NCI-H748 treated with DMSO at 0.1 percent for 48 hours (cell line): Measurements from ENCODE around the gene ZNF726.
"Not testable (repeated sequence)": the region's sequence is repeated elsewhere in the genome, so short reads cannot be mapped to it uniquely, and the experiment has no call there.

Experiments
- DNase-seq: peaks from one replicate; lab custom pipeline; 2025; lab: John Stamatoyannopoulos, UW

The ZNF726 gene

DNA sequence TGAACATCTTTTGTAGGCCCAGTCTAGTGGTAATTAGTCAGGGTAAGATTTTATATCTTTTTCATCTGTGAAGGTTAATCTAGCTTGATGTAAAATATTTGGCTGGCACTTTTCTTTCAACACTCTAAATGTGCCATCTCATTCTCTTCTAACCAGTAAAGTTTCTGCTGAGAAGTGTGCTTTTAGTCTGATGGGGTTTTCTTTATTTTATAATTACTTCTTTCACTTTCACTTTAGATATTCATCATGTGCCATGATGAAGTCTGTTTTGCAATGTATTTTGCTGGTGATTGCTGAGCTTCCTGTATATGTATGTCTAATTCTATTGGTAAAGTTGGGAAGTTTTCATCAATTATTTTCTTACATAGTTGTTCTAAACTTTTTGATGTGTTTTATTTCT is 31.9 kb downstream of the ZNF726 start:
- DNase-seq, result no peak

DNA sequence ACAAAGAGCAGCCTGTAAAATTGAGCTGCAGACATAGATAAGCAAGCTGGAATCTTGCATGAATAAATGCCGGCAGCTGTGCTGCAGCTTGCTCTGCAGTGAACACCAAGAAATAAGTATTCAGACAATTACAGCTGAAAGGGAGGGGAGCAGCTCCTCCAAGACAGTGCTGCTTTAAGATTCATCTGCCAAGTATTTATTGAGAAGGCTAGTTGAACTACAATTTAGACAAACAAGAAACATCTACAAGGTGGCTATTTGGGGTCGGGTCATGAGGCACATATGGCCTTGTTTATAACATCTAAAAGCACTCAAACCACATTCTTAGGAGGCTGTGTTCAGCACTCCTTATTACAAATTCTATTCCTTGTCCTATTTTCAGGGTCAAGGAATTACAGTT is 34.9 kb downstream of the ZNF726 start:
- DNase-seq, result no peak

DNA sequence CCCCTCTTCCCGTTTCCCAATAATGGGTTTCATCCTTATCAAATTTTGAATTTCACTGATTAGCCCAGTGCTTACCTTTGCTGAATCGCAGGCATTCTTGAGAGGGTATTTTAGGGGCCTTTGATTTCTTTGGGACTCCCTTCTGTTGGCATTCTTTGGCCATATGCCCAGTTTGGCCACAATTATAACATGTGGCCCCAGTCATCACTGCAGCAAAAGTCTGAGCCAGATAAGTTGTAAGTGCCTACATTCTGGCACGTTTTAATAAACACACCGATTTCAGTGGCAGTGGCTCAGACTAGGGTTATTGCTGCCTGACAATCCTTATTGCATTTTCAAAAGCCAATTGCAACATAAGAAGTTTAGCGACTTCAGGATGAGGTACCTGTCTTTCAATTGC is 41.4 kb downstream of the ZNF726 start:
- DNase-seq, result no peak

DNA sequence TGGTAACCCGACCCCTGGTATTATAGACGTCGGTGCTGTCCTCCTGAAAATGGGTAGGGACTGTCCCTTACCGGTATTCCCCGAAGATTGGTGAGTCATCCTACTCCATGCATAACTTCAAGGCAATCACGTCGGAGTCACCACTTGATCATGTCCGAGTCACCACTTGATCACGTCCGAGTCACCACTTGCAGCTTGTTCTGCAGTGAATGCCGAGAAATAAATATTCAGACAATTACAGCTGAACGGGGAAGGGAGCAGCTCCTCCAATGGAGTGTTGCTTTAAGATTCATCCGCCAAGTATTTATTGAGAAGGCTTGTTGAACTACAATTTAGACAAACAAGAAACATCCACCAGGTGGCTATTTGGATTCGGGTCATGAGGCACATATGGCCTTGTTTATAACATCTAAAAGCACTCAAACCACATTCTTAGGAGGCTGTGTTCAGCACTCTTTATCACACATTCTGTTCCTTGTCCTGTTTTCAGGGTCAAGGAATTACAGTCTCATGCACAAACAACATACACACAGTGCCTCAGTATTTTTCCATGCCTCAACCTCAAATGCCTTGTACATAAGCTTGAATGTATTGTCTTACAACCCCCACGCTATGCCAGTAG is 43.1 kb downstream of the ZNF726 start:
- peak; percentile 73 for DNase-seq

DNA sequence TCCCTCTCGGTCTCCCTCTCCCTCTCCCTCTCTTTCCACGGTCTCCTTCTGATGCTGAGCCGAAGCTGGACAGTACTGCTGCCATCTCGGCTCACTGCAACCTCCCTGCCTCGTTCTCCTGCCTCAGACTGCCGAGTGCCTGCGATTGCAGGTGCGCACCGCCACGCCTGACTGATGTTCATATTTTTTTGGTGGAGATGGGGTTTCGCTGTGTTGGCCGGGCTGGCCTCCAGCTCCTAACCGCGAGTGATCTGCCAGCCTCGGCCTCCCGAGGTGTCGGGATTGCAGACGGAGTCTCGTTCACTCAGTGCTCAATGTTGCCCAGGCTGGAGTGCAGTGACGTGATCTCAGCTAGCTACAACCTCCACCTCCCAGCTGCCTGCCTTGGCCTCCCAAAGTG is 48.7 kb downstream of the ZNF726 start:
- not testable (repeated sequence) for DNase-seq

DNA sequence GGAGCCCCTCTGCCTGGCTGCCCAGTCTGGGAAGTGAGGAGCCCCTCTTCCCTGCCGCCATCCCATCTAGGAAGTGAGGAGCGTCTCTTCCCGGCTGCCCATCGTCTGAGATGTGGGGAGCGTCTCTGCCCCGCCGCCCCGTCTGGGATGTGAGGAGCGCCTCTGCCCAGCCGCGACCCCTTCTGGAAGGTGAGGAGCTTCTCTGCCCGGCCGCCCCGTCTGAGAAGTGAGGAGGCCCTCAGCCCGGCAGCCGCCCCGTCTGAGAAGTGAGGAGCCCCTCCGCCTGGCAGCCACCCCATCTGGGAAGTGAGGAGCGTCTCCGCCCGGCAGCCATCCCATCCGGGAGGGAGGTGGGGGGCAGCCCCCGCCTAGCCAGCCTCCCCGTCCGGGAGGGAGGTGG is 49.2 kb downstream of the ZNF726 start:
- not testable (repeated sequence) for DNase-seq

DNA sequence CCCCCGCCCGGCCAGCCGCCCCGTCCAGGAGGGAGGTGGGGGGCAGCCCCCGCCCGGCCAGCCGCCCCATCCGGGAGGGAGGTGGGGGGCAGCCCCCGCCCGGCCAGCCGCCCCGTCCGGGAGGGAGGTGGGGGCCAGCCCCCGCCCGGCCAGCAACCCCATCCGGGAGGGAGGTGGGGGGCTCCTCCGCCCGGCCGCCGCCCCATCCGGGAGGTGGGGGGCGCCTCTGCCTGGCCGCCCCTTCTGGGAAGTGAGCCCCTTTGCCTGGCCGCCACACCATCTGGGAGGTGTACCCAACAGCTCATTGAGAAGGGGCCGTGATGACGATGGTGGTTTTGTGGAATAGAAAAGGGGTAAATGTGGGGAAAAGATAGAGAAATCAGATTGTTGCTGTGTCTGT is 49.6 kb downstream of the ZNF726 start:
- DNase-seq, result not testable (repeated sequence)

DNA sequence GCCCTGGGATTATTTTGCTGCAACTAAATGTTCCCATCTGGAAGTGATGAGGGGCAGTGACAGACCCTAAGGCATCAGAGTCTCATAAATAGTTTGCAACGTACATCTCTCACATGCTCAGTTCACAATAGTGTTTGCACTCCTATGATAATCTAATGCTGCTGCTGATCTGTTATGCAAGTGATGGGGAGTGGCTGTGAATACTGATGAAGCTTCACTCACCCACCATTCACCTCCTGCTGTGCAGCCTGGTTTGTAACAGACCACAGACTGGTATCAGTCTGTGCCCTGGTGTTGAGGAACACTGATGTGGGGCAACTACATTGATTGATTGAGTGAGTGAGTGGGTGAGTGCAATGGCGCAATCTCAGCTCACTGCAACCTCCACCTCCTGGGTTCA is 54.9 kb downstream of the ZNF726 start:
- DNase-seq, result no peak

DNA sequence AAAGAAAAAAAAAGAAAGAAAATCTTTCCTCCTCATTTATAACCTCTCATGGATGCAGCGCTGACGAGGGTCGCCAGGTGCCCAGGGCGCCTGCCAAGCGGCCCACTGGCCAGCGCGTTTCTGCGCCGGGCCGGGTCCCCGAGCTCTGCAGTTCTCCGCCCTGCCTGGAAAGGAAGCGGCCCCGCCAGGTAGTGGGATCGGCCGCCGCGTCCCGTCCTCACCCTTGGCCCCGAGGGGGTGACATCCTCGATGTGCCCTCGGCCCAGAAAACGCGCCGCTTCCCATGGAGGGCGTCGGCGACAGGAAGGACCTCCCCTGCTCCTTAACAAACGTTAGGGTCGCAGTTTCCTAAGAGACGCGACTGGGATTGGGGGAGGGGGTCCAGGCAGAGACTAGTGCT is 56.9 kb downstream of the ZNF726 start:
- no peak for DNase-seq

DNA sequence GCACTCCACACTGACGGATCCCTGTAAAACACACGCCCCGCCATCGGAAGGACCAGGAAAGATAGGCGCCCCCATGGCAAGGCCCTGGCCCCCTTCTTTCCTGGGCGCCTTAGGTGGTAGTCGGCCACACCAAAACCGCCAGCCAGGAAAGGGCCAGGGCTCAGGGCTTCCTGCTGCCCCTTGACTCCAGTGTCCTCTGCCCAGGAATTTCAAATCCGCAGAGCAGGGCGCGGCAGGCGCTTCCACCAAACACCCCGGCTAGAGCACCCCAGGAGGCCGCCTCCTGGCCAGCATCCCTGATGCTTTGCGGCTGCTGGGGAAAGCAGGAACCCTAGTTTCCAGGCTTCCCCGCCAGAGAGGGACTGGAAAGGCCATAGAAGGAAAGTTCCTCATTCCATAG is 57.5 kb downstream of the ZNF726 start:
- DNase-seq, result no peak

DNA sequence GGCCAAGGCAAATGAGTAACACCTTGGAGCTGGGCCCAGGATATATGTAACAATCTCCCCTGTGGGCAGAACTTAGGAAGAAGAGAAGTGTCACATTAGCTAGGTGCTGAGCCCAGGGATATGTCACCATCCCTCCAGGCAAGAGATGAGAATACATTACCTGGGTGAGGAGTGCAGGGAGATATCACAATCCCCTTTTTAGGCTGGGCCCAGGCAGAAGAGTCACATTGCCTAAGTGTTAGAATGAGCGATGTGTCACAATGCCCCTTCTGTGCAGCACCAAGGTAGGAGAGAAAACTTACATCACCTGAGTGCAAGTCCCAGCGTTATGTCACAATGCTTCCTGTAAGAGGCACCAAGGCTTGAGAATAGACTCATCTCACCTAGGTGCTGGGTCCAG is 60.3 kb downstream of the ZNF726 start:
- no peak for DNase-seq

DNA sequence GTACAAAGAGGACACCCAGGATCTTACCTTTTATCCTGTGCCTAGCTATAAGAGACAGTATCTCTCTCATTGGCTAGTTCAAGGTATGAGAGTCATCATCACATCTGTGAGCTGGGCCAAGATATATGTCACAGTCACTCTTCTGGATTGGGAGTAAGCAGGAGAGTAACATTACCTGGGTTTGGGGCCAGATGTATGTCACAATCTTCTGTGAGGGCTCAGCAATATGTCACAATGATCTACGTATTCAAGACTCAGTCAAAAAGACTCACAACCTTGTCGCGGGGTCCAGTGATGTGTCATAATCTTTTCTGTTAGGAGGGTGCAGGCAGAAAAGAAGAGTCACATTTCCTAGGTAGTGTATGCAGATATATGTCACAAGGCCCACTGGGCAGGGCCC is 61.9 kb downstream of the ZNF726 start:
- not testable (repeated sequence) for DNase-seq

DNA sequence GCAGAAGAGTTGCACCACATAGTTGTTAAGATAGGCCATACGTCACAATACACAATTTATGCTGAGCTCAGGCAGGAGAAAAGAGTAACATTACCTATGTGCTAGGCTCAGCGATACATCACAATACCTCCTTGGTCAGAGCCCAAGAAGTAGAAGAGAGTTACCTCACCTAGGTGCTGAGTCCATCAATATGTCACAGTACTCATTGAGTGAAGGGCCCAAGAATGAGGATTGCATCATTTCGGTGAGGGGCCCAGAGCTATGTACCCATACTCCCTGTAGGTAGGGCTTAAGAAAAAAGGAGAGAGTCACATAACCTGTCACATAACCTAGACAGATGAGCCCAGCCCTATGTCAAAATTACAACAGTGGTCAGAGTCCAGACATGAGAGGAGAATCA is 62.6 kb downstream of the ZNF726 start:
- not testable (repeated sequence) for DNase-seq

DNA sequence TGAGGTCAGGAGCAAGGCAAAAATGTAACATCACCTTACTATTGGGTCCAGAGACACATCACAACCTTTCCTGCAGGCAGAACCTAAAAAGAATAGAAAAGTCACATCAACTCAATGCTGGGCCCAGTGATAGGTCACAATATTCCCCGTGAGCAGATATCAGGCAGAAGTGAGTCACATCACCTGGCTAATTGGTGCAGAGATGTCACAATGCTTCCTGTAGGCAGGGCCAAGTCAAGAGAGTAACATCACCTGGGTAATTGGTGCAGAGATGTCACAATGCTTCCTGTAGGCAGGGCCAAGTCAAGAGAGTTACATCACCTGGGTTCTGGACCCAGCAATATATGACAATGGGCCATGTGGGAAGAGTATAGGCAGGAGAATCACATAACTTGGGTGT is 63.4 kb downstream of the ZNF726 start:
- DNase-seq, result no peak

DNA sequence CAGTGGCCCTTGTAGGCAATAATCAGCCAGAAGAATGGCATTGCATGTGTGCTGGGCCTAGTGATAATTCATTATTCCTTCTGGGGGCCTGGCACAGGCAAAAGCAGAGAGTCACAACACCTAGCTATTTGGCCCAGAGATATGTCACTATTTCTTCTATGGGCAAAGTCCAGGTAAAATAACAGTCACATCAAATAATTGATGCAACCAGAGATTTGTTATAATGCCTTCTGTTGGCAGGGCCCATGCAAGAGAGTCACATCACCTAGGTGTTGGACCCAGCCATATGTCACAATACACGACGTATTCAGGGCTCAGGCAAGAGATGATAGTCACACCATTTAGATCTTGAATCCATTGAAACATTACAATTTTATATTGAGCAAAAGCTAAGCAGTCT is 66.1 kb downstream of the ZNF726 start:
- DNase-seq, result no peak

DNA sequence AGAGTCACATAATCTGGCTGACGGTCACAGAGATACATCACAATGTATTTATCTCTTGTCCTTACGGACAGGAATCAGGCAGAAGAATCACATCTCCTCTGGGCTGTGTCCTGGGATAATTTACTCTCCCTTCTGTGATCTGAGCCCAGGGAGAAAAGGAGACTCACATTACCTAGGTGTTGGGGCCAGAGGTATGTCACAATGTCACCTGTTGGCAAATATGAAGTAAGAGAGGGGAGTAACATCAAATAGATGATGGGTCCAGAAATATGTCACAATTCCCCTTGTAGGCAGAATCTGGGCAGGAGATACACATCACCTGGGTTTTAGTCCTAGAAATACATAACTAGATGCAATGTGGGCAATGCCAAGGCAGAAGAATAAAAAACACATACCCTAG is 67.2 kb downstream of the ZNF726 start:
- no peak for DNase-seq

DNA sequence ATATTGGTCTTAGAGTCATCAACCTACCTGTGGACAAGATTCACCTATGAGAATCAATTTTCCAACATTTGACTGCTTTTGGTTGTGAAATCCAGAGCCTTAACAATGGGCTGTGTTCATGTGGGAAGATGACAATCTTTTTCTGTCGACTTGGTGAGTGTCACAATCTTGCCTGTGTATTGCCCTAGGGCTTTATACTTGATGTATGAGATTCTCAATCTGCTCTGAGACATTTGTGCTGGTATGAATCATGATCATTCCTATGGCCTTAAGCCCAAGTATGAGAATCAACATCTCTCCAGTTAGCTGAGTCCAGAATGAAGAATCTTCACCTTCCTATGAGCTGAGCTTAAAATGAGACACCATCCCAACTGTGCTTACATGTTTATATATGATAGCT is 68.7 kb downstream of the ZNF726 start:
- no peak for DNase-seq
